GM21447 (cell line): Measurements from ENCODE around the gene IL13RA2.

ENCODE experiments used
- ATAC-seq: cut with Tn5 transposase; IDR thresholded peaks from one replicate; pipeline ENCODE4 v1.9.1; 2021; ENCODE audit not compliant: unreplicated experiment

The IL13RA2 gene

DNA sequence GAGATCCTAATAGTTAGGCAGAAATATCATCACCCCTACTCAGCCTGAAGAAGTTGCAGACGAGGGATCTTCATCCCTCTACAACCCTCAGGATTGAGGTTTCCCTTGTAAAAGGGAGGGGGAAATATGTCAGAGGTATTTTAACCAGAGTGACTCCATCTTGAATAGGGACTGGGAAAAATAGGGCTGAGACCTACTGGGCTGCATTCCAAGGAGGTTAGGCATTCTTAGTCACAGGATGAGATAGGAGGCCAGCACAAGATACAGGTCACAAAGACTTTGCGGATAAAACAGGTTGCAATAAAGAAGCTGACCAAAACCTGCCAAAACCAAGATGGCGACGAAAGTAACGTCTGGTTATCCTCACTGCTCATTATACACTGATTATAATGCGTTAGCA, 17.5 kb downstream of the IL13RA2 start:
- no peak for ATAC-seq

GRCh38 chrX:114997779-114998178, 19.6 kb downstream of the IL13RA2 start:
- no peak for ATAC-seq

- ATAC-seq = no peak
Measured at GRCh38 chrX:114985967-114986592, 31.3 kb downstream of the IL13RA2 start.

- ATAC-seq = no peak
Measured at GRCh38 chrX:114976292-114976691, 41.1 kb downstream of the IL13RA2 start.

DNA sequence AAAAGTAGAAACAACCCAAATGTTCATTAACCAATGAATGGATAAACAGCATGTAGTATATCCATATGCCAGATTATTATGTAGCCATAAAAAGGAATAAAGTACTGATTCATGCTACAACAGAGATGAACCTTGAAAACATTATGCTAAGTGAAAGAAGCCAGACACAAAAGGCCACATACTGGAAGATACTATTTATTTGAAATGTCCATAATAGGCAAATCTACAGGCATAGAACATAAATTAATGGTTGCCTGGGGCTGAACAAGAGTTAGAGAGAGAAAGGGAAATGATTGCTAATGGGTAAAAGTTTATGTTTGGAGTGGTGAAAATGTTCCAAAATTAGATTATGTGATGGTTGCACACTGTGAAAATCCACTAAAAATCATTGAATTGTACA, 44.4 kb downstream of the IL13RA2 start:
- no peak for ATAC-seq

DNA sequence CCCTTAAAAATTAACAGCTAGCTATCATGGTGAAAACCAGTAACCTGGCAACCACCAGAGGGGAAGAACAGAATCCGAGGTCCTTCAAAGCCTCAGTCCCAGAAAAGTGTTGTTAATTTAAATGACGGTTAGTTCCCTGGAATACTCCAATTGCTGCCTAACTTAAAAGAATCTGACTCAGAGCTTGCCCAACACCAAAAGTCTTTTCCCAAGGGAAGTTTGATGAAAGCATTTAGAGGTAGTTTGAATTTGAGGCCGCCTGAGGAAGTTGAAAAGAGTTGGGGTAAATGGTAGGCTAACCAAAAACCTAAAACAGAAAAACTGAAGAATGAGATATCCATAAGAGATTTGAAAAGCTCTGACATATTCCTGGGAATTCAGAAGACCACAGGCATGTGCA, 46.6 kb downstream of the IL13RA2 start:
- ATAC-seq = no peak

DNA sequence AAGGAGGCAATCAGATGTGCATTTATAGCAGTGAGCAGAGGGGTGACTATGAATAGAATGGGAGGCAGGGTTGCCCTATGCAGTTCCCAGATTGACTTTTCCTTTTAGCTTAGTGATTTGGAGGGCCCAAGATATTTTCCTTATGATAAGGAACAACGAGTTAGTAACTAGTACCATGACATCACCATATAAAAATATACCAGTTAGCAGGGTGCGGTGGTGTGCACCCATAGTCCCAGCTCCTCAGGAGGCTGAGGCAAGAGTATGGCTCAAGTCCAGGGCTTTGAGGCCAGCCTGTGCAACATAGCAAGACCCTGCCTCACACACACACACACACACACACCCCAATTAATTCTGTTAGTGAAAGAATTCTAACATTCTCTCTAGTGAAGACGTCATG, 53.0 kb downstream of the IL13RA2 start:
- ATAC-seq = no peak

DNA sequence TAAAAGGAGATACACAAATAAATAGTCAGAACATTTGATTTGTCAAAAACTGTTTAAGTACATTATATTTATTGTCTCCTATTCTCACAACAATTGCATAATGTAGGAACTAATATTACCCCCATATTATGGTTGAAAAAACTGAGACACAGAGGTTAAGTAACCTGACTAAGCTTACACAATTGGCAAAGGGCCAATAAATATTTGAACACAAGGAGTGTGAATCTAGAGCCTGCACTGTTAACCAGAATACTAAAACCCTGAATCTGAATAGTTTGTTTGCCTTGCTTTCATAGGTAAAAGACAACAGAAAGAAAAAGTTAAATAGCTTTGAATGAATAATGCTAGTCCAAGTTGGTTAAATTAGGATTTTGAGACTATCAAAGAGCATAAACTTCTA, 55.2 kb downstream of the IL13RA2 start:
- no peak for ATAC-seq

DNA sequence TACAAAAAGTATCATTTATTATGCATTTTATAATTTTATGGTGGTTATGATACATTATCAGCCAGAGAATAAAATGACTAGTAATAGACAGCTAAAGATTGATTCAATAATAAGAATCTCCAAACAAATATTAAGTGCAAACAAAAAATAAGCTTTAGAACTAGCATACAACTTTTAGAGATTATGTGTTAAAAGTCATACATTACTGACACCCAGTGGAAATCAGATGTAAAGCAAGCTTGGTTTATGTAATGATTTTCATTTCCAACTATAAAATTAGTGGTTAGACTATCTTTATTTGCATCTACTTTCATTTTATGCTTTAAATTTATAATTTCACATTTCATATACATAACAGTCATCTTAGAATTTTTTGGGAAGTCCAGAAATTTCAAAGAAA, 57.7 kb downstream of the IL13RA2 start:
- ATAC-seq = no peak
